Fibroblast of lung (primary cell): ENCODE results near the gene CAPZA3.

Experiments used
- CTCF ChIP-seq, 2 donors: IDR thresholded peaks in 1 of 2; conservative IDR thresholded peaks in 1 of 2; 1 replicate in 1 of 2; 2 replicates in 1 of 2; pipeline ENCODE4 v1.5.1; 2011 to 2012; ENCODE audit warnings: low read length in 2 of 2, control low read depth in 1 of 2, inconsistent platforms in 1 of 2, low read depth in 1 of 2, mild to moderate bottlenecking in 1 of 2
- EZH2 ChIP-seq: IDR thresholded peaks from 2 replicates; pipeline ENCODE4 v1.5.1; 2012; ENCODE audit warnings: low read length, control low read depth, mild to moderate bottlenecking; ENCODE audit errors: missing control alignments

GRCh38 chr12:18696971-18697602 is 40.8 kb upstream of the CAPZA3 start:
- TF ChIP-seq CTCF (conservative IDR thresholded peaks at IDR 0.05 in 1 of 2, IDR thresholded peaks at IDR 0.05 in 1 of 2; ENCODE audit: low read depth in 1 of 2, low read length in 2 of 2): no peak
- TF ChIP-seq EZH2: no peak
